Activated T-helper 2 cell treated with anti-CD3 and anti-CD28 coated beads, Interferon-gamma antibody, Interleukin-2, Interleukin-4, amounts not matched to agents 10 μg/mL and 5 μg/mL and 100 μg/mL, durations not matched to agents 14 hours and 24 hours and 36 hours (primary cell): ENCODE data around the gene KCNS3. TPM values are rescaled to one million over a fixed set of nuclear protein-coding genes. Genes with fewer than 3 reads are reported as not detected.
A peak's percentile ranks its signal among the peaks of the same experiment; 100 is the strongest.

ENCODE experiments used
- DNase-seq: peaks from one replicate; pipeline ENCODE4 v3.0.0; 2021; ENCODE audit warnings: low spot score
- H3K27ac Mint-ChIP-seq: one replicate; pipeline ENCODE4 v1.8.0; 2021; ENCODE audit warnings: mixed read lengths
- H3K27me3 Mint-ChIP-seq: one replicate; pipeline ENCODE4 v1.8.0; 2021; ENCODE audit warnings: low read depth, mixed read lengths
- H3K36me3 Mint-ChIP-seq: one replicate; pipeline ENCODE4 v1.8.0; 2021; ENCODE audit warnings: low read depth, mixed read lengths
- H3K4me1 Mint-ChIP-seq: one replicate; pipeline ENCODE4 v1.8.0; 2021; ENCODE audit warnings: low read depth, mixed read lengths
- H3K4me3 Mint-ChIP-seq: one replicate; pipeline ENCODE4 v1.8.0; 2021; ENCODE audit warnings: low read depth, mild to moderate bottlenecking, moderate library complexity, mixed read lengths
- H3K9me3 Mint-ChIP-seq: one replicate; pipeline ENCODE4 v1.8.0; 2021; ENCODE audit warnings: mixed read lengths
- intact Hi-C: fragments of 100-400 bp; cut with micrococcal nuclease; formaldehyde crosslinking; loops from one replicate; pipeline ENCODE4 v1.15.1; 2023
- total RNA-seq: library from RNA; stranded (reverse); gene quantifications from 2 replicates; pipeline ENCODE4 v1.2.3, GENCODE V29; 2022

The KCNS3 gene, protein sequence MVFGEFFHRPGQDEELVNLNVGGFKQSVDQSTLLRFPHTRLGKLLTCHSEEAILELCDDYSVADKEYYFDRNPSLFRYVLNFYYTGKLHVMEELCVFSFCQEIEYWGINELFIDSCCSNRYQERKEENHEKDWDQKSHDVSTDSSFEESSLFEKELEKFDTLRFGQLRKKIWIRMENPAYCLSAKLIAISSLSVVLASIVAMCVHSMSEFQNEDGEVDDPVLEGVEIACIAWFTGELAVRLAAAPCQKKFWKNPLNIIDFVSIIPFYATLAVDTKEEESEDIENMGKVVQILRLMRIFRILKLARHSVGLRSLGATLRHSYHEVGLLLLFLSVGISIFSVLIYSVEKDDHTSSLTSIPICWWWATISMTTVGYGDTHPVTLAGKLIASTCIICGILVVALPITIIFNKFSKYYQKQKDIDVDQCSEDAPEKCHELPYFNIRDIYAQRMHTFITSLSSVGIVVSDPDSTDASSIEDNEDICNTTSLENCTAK
- total RNA-seq: 0.16 and 0.48 TPM in 2 replicates

DNA sequence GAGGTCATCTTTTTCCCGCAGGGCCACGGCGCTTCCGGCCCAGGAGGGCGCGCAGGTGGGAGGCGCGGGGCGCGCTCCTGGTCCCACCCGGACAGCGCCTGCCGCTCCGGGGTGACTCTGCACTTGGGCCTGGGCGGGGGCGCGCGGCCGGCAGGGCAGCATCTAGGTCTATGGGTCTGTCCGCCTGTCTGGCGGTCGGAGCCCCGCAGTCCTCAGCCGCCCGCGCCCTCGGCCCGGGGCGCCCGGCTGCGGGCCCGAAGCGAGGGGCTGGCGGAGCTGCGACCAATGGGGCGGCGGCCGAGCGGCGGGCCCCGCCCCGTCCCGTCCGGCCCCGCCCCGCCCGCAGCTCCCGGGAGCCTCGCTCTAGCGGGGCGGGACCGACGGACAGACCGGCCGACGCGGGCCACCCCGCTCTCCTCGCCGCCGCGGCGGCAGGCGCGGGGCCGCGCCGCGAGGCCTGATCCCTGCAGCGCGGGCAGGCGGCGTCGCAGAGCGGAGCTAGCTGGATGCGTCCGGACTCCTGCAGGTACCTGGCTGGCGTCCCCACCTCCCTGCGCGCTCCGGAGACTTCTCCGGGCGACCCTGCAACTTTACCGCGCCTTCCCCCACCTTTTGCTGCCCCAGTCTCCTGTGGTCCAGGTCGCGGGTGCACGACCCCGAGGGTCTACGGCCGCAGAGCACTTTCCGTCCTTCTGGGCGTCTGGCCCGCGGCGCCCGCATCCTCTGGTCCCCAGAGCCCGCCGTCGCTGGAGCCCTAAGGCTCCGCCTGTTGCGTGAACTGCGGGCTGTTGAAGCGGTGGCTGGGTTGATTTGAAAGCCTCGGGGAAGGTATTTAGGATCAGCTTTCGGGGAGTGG is at the start of gene KCNS3:
KCNS3 (plus strand) TSS at position 387 of the 856 bp plus-strand sequence. CDS start 52,342 bp downstream, outside the sequence.
- intact Hi-C loops: loop anchor here (2.0 to 5.0 kb wide), 2 partner anchors 126 to 336 kb away; partner anchors contain the start of genes SMC6 and VSNL1

DNA sequence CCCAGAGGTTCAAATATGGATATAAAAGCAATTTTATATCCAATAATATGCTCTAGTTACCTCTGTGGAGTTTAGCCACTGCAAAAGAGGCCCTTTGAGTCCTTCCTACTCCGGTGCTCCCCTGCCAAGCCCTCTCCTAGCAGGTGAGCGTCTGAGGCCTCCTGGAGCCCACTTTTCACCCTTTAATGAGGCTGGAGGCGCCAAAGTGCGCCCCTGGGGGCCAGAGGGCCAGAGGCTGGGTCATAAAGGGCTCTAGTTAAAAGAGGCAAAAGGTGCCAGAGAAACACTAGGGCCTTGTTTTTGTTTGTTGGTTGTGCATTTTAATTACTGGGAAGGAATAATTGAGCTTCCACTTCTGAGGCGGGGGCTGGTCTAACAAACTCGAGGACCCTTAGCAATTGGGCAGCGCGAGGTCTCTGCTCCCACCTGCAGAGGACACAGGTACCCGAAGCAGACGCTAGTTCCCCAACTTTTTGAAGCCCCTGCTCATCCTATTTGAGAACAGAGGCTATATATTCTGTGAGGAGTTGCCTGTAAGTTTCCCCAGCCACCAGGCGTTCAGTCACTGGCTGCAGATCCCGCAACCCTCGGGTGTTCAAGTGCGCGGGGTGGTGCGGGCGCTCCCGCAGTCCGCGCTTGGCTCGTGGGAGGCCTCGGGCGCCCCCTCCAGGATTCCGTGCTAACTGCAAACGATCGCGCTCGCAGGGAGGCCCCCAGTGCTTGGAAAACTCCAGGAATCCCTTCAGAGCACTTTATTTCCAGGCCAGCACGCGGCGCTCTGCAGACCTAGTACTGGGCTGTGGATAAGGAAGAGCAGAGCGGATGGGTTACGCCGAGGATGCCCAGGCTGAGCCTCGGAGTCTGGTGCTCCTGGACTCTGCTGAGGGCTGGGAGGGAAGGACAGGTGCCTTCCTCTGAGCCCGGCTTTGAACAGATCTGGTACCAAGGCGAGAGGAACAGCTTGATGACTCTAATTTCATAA is 48.1 kb upstream of the KCNS3 start:
- H3K4me1 Mint-ChIP-seq: no peaks in the 10 kb centered on the region
- no peak overlapping the region for H3K4me3 Mint-ChIP-seq
- intact Hi-C loops: loop anchor here (1.0 kb wide), 1 partner anchor 110 kb away; no protein-coding TSS in a partner anchor
- DNase-seq: peak; percentile 39
- H3K9me3 Mint-ChIP-seq: no peaks in the 10 kb centered on the region
- no peaks in the 10 kb centered on the region for H3K36me3 Mint-ChIP-seq
- no peak overlapping the region for H3K27ac Mint-ChIP-seq
- peaks cover 38% of the 10 kb centered on the region for H3K27me3 Mint-ChIP-seq

More for the DNA sequence above, at the start of gene KCNS3:
- peak within 1 kb of the TSS; percentile 72 for H3K4me3 Mint-ChIP-seq
- no peaks in the 10 kb centered on the region for H3K9me3 Mint-ChIP-seq
- H3K27me3 Mint-ChIP-seq: peaks cover 65% of the 10 kb centered on the region
- no peak within 1 kb of the TSS for H3K27ac Mint-ChIP-seq
- H3K36me3 Mint-ChIP-seq: no peaks in the 10 kb centered on the region
- peak; percentile 8 for DNase-seq
- peaks cover 3% of the 10 kb centered on the region for H3K4me1 Mint-ChIP-seq

DNA sequence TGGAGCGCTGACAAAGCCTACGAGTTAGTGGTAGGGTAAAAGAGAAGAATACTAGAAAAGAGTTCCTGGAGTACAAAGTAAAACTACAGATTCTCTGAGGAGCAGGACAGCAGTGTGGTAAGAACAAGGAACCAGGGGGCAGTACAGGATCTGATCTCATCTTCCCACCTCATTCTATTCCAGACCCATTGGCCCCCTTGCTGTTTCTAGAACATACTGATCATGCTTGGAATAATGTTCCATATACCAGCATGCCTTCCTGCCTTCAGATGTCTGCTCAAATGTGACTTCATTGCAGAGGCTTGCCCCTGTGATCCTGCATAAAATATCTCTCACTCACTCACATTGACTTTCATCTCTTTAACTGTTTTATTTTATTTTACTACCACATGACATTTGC is 43.0 kb upstream of the KCNS3 start:
- Mint-ChIP-seq H3K27ac (no peak overlapping the region), H3K4me3 (no peak overlapping the region), H3K27me3 (peaks cover 38% of the 10 kb centered on the region), H3K9me3 (no peaks in the 10 kb centered on the region), H3K4me1 (no peaks in the 10 kb centered on the region), H3K36me3 (no peaks in the 10 kb centered on the region)
- intact Hi-C loops: no loop called here
- DNase-seq: no peak

DNA sequence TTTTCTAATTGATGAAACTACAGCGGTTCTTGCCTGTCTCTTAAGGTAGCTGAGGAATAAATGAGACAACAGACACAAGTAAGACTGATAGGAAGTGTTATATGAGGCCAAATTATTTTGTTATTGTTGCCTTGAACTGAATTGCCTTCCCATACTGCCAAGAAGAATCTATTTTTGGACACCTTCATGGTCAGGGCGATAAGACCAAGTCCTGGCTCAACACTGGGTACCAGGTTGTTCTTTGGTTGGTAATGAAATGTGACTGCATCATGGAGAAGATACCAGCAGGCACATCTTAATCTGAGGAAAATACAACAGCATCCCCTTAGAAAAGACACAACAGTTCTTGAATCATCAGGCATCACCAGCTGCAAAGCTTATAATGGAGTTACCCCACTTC is 38.5 kb upstream of the KCNS3 start:
- H3K36me3 Mint-ChIP-seq: no peaks in the 10 kb centered on the region
- intact Hi-C loops: no loop called here
- H3K4me3 Mint-ChIP-seq: no peak overlapping the region

DNA sequence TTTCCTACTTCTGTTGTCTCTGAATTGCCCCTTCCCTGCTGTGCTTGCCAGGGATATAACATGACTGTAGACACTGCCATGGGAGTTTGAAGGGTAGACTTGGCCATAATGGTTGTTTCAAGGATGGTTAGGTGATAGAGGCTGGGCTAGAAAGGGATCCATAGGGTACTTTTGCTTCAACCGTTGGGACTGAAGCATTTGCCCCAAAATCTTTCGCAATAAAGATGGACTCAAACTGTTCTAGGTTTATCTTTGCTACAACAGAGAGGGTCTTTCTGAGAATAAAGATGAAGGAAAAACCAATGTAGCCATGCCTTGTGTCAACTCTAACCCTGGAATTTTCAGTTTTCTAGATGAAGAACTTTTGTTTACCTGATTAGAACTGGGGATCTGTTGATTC is 35.0 kb upstream of the KCNS3 start:
- no peak overlapping the region for H3K27ac Mint-ChIP-seq
- H3K9me3 Mint-ChIP-seq: no peaks in the 10 kb centered on the region
- no peaks in the 10 kb centered on the region for H3K4me1 Mint-ChIP-seq
- peaks cover 12% of the 10 kb centered on the region for H3K27me3 Mint-ChIP-seq
- H3K36me3 Mint-ChIP-seq: no peaks in the 10 kb centered on the region
- H3K4me3 Mint-ChIP-seq: no peak overlapping the region
- intact Hi-C loops: no loop called here
- no peak for DNase-seq

More for the DNA sequence above, 38.5 kb upstream of the KCNS3 start:
- no peak overlapping the region for H3K27ac Mint-ChIP-seq
- H3K27me3 Mint-ChIP-seq: peaks cover 21% of the 10 kb centered on the region
- H3K9me3 Mint-ChIP-seq: no peaks in the 10 kb centered on the region
- DNase-seq: no peak
- H3K4me1 Mint-ChIP-seq: no peaks in the 10 kb centered on the region

DNA sequence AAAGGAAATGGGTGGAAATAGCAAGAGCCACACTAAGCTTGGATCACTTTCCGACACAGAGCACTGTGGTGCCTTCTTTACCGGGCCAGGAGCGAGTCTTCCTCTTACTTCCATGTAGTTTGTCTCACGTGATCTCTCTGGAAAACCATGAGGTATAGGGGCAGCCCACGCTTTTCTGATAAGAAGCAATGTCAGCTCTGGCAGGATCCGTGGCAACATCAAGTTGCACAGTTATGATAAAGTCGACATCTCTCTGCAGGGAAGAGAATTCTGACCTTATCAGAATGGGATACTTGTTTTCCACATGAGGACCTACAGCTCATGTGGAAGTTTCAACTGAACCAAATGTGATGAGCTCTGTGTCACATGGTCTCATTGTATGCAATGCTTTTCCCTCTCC is 32.7 kb upstream of the KCNS3 start:
- no peaks in the 10 kb centered on the region for H3K36me3 Mint-ChIP-seq
- peaks cover 5% of the 10 kb centered on the region for H3K27me3 Mint-ChIP-seq
- no peak for DNase-seq
- H3K27ac Mint-ChIP-seq: no peak overlapping the region
- intact Hi-C loops: no loop called here
- H3K9me3 Mint-ChIP-seq: no peaks in the 10 kb centered on the region
- H3K4me3 Mint-ChIP-seq: no peak overlapping the region
- H3K4me1 Mint-ChIP-seq: no peaks in the 10 kb centered on the region

DNA sequence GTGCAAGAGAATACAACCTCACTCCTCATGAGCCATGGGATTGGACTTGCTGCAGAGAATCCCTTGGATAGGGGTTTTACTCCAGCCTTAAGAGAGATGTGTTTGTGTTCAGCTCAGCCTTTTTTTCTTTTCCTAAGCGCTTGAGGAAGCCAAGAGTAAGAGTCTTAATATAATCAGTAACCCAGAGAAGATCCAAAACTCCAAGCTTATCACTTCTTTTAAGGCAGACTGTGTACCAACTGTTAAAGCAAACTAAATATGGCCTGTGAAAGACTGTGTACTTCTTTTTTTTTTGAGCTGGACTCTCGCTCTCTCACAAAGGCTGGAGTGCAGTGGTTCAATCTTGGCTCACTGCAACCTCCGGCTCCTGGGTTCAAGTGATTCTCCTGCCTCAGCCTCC is 31.8 kb upstream of the KCNS3 start:
- Mint-ChIP-seq H3K4me3 (no peak overlapping the region), H3K4me1 (no peaks in the 10 kb centered on the region), H3K27me3 (peaks cover 5% of the 10 kb centered on the region), H3K27ac (no peak overlapping the region), H3K36me3 (no peaks in the 10 kb centered on the region), H3K9me3 (no peaks in the 10 kb centered on the region)
- no peak for DNase-seq
- intact Hi-C loops: no loop called here

DNA sequence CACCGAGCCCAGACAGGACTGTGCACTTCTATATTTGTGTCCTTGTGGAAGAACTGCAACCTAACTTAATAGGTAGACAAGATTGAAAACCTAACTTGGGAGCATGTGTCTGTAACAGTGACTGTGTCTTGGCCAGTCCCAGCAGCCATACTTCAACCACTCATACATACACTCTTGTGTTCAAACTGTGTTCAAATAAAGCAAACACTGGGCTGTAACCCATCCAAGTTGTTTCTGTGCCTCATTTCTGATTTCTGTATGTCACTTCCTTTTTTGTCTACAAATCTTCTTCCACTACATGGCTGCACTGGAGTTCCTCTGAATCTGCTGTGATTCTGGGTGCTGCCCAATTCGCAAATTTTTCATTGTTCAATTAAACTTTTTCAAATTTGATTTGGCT is 31.2 kb upstream of the KCNS3 start:
- Mint-ChIP-seq H3K36me3 (no peaks in the 10 kb centered on the region), H3K9me3 (no peaks in the 10 kb centered on the region), H3K27me3 (peaks cover 5% of the 10 kb centered on the region), H3K4me3 (no peak overlapping the region), H3K27ac (no peak overlapping the region), H3K4me1 (no peaks in the 10 kb centered on the region)
- intact Hi-C loops: no loop called here
- no peak for DNase-seq

DNA sequence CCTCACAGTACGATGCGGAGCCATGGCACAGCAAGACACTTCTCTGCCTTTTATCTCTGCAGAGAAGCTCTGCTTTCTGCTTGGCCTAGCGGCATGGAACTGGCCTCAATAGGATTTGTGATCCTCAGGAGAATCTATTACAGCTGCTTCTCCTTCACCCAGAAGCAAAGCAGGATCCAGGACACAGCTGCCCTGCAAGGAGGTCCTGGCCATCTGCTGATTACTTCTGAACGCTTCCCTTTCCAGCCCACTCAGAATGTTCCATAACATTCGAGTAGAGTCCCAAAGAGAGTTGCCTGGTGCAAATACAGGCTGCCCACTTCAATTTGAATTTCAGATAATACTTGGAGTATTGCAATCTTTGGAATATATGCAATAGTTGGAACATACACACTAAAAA is 29.2 kb upstream of the KCNS3 start:
- intact Hi-C loops: no loop called here
- no peak overlapping the region for H3K4me3 Mint-ChIP-seq

DNA sequence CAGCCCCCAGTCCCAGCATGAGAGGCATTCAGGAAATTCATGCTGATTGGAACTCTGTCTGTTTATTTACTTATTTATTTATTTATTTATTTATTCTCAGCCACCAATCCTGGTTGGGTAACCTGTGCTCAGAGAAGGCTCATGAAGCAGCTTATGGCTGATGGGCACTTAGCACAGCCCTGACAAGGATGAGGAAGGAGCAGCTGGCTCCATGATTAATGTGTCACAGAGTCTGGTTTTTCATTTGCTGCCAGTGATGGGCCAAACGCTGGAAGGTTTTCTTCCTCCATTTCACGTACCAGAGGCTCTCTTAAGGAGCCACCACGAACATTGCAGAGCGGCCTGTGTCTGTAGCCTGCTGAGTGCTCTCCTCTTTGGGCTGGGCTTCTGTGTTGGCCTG is 28.3 kb upstream of the KCNS3 start:
- Mint-ChIP-seq H3K36me3 (no peaks in the 10 kb centered on the region), H3K27ac (no peak overlapping the region), H3K4me1 (no peaks in the 10 kb centered on the region), H3K27me3 (no peaks in the 10 kb centered on the region), H3K4me3 (no peak overlapping the region), H3K9me3 (no peaks in the 10 kb centered on the region)
- intact Hi-C loops: loop anchor here (5.0 to 10.0 kb wide), 2 partner anchors 297 to 525 kb away; no protein-coding TSS in a partner anchor
- no peak for DNase-seq

More for the DNA sequence above, 29.2 kb upstream of the KCNS3 start:
- H3K27ac Mint-ChIP-seq: no peak overlapping the region
- DNase-seq: no peak
- H3K27me3 Mint-ChIP-seq: no peaks in the 10 kb centered on the region
- H3K9me3 Mint-ChIP-seq: no peaks in the 10 kb centered on the region
- no peaks in the 10 kb centered on the region for H3K4me1 Mint-ChIP-seq
- H3K36me3 Mint-ChIP-seq: no peaks in the 10 kb centered on the region

DNA sequence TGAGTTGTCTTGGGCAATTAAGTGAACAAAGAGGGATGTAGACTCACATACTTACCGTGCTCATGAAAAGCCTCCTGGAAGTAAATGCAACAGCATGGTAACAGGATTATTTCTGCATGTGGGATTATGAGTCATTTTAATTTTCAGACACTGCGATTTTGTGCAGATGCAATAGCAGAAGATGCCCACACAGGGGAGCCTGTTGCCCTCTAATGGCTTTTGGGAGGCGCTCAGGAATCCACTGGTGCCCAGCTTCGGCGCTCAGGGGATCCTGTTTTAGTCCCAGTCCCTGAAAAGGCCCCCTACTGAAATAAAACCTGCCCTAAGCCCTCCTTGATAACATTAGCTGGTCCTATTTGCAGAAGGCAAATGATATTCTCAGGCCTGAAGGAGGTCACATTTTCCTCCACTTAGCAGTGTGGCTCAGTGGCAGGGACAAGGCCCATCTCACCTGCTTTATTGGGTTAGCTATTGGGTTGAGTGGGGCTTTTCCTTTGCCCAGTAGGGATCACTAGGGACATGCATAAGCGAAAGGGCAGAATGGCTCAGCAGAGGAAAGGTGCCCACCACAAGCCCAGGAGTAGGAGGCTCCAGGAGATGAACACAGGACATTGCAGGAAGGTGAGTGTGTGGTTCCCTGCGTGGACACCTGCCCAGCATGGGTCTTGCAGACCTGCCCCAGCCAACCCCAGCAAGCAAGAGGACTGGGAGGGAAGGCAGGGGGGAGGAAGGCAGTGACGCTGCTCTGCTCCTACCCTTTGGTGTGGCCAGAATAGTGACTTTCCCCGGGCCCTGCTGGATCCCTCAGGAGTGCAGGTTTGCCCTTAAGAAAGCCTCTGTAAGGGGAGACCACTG is 26.5 kb upstream of the KCNS3 start:
- no peaks in the 10 kb centered on the region for H3K9me3 Mint-ChIP-seq
- no peaks in the 10 kb centered on the region for H3K4me1 Mint-ChIP-seq
- peak; percentile 11 for DNase-seq
- no peaks in the 10 kb centered on the region for H3K36me3 Mint-ChIP-seq
- H3K27ac Mint-ChIP-seq: no peak overlapping the region
- H3K27me3 Mint-ChIP-seq: peaks cover 2% of the 10 kb centered on the region
- intact Hi-C loops: loop anchor here (5.0 to 10.0 kb wide), 2 partner anchors 295 to 523 kb away; no protein-coding TSS in a partner anchor
- no peak overlapping the region for H3K4me3 Mint-ChIP-seq
